ENCODE data around the gene STX8. TPM values are rescaled to one million over a fixed set of nuclear protein-coding genes. Genes with fewer than 3 reads are reported as not detected.
"Not testable (repeated sequence)": the region's sequence is repeated elsewhere in the genome, so short reads cannot be mapped to it uniquely, and the experiment has no call there.

STX8 gene
- total RNA-seq, 1 donor from 2014 or later: 58.4 TPM

- DNase-seq (ENCODE audit: low read depth) (peak; percentile 7), FAIRE-seq (no peak)
- Histone ChIP-seq H3K4me3 (ENCODE audit: low read depth, low read length) (no peak overlapping the region), H3K27me3 (ENCODE audit: control insufficient read depth, insufficient read depth, low read length) (peaks cover 3% of the 10 kb centered on the region), H3K36me3 (ENCODE audit: control insufficient read depth, insufficient read depth, low read length) (no peaks in the 10 kb centered on the region)
- TF ChIP-seq CTCF (IDR thresholded peaks at IDR 0.05; ENCODE audit: insufficient read depth, low read length, severe bottlenecking): no peak
Measured at GRCh38 chr17:9258115-9259015, 317.3 kb downstream of the STX8 start.

DNA sequence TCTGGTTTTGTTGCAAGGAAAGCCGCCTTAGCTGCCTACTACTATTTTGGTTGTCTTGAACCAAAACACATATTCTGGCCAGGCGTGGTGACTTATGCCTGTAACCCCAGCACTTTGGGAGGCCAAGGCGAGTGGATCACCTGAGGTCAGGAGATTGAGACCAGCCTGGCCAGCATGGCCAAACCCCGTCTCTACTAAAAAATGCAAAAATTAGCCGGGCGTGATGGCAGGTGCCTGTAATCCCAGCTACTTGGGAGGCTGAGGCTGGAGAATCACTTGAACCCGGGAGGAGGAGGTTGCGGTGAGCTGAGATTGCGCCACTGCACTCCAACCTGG is 318.0 kb downstream of the STX8 start:
- DNase-seq (ENCODE audit: low read depth); H3K4me3 ChIP-seq (ENCODE audit: low read depth, low read length); FAIRE-seq; H3K27me3 ChIP-seq (ENCODE audit: control insufficient read depth, insufficient read depth, low read length); H3K36me3 ChIP-seq (ENCODE audit: control insufficient read depth, insufficient read depth, low read length): not testable (repeated sequence)

DNA sequence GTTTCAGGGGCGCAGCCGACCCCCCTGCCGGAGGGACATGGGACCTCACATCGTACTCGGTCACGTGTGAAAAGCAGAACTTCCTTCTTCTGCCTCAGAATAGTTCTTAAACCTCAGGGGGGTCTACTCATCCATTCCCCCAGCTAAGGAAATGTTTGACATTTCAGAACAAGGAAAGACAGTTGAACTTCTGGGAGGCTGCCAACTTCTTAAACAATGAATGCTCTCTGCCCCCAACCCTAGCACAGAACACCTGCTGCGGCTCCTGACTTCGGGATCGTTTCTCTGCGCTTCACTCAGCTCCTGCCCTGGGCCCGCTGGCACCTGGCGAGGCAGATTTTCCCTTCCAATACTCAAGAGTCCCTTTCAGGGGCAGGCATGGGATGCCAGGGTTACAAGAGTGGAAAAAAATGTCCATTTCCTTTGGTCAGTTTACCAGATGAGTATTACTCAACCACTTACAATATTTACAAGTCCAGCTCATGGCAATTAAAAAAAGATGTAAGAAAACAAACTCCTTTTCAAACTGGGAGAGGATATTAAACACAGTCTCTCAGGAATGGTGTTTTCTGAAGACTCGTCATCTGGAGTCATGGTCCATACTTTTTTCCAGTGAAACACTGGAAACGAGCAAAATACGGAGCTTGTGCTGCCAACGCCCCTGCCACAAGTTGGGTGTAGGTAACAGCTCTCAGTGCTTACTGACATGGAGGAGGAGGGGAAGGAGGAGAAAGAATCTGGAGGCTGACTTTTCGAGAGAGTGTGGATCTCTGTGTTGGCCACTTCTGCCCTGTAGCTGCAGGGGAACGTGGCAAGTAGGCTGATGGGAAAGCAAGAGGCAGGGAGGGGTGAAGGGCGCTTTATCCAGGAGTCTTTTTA is 318.6 kb downstream of the STX8 start:
- Histone ChIP-seq H3K27me3 (ENCODE audit: control insufficient read depth, insufficient read depth, low read length) (peaks cover 3% of the 10 kb centered on the region), H3K36me3 (ENCODE audit: control insufficient read depth, insufficient read depth, low read length) (no peaks in the 10 kb centered on the region), H3K4me3 (ENCODE audit: low read depth, low read length) (no peak overlapping the region)
- no peak for DNase-seq (ENCODE audit: low read depth)
- FAIRE-seq: no peak
- TF ChIP-seq CTCF (IDR thresholded peaks at IDR 0.05; ENCODE audit: insufficient read depth, low read length, severe bottlenecking): no peak

DNA sequence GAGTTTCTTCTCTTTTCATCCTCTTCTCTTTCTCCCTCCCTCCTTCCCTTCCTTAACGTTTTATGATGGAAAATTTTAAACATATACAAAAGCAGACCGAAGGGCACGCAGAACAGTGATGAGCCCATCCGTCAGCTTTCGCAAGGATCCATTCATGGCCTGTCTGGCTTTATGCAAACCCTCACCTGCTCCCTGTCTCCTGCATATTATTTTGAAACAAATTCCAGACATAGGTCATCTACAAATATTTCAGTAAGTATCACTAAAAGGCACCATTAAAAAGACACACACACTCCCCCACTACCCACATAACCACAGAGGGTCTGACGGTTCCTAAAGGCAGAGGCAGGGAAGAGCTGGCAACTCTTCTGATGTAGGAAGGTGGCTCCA is 319.3 kb downstream of the STX8 start:
- no peak for FAIRE-seq
- no peak overlapping the region for H3K4me3 ChIP-seq (ENCODE audit: low read depth, low read length)

DNA sequence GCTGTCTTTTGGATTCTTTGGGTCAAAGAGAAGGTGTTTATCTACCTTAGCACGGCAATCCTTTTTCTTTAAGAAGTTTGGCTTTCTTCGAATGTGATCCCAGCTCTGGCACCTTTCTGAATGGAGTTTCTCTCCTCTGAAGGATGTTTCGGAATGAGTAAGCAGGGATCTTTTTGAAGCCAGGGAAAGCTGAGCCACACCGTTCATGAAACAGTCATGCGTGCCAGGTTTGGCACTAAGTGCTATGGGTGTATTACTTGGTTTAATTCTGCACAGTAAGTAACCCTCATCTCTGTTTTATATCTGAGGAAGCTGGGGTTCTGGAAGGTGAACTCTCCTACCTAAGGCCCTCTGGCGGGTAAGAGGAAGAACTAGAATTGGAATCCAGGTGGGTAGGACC is 319.8 kb downstream of the STX8 start:
- no peak for FAIRE-seq
- H3K27me3 ChIP-seq (ENCODE audit: control insufficient read depth, insufficient read depth, low read length): peaks cover 3% of the 10 kb centered on the region
- TF ChIP-seq CTCF (IDR thresholded peaks at IDR 0.05; ENCODE audit: insufficient read depth, low read length, severe bottlenecking): no peak
- H3K36me3 ChIP-seq (ENCODE audit: control insufficient read depth, insufficient read depth, low read length): no peaks in the 10 kb centered on the region
- H3K4me3 ChIP-seq (ENCODE audit: low read depth, low read length): no peak overlapping the region
- DNase-seq (ENCODE audit: low read depth): peak; percentile 13

More for the DNA sequence above, 319.3 kb downstream of the STX8 start:
- Histone ChIP-seq H3K27me3 (ENCODE audit: control insufficient read depth, insufficient read depth, low read length) (peaks cover 3% of the 10 kb centered on the region), H3K36me3 (ENCODE audit: control insufficient read depth, insufficient read depth, low read length) (no peaks in the 10 kb centered on the region)
- DNase-seq (ENCODE audit: low read depth): no peak
- TF ChIP-seq CTCF (IDR thresholded peaks at IDR 0.05; ENCODE audit: insufficient read depth, low read length, severe bottlenecking): no peak

DNA sequence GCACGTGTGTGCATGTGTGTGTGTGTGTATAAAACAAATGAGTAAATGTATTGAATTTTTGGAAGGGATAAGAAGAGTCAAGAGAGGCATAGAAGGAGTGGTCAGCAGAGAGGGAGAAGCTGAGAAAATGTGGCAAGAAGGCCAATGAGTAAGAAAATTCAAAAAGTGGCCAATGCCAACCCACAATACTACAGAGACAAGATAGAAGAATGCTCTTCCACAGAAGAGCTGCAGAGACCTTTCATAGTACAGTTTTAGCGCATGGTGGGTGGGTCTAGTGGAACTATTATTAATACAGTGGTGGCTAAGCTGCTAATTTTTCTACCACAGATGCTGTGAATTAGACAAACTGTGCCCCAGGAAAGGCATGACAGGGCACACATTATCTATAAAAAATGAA is 320.8 kb downstream of the STX8 start:
- Histone ChIP-seq H3K36me3 (ENCODE audit: control insufficient read depth, insufficient read depth, low read length) (no peaks in the 10 kb centered on the region), H3K27me3 (ENCODE audit: control insufficient read depth, insufficient read depth, low read length) (peaks cover 3% of the 10 kb centered on the region), H3K4me3 (ENCODE audit: low read depth, low read length) (no peak overlapping the region)
- FAIRE-seq (no peak), DNase-seq (ENCODE audit: low read depth) (no peak)
- no peak for TF ChIP-seq CTCF (IDR thresholded peaks at IDR 0.05; ENCODE audit: insufficient read depth, low read length, severe bottlenecking)

Measured in bronchial epithelial cell (primary cell).